Upper lobe of right lung (tissue), 1 donor: ENCODE data around the gene DCC. TPM values are rescaled to one million over a fixed set of nuclear protein-coding genes. Genes with fewer than 3 reads are reported as not detected.

ENCODE experiments used
- ATAC-seq: fragments of 200-7000 bp; cut with Tn5 transposase; one replicate; pipeline ENCODE4 v1.9.1; 2020; ENCODE audit warnings: mild to moderate bottlenecking, moderate library complexity
- DNase-seq: peaks from one replicate; pipeline ENCODE4 v3.0.0-alpha.2; 2020
- H3K27ac ChIP-seq: fragments of 200-600 bp; one replicate; pipeline ENCODE4 v1.8.0; 2022
- H3K27me3 ChIP-seq: fragments of 200-600 bp; one replicate; pipeline ENCODE4 v1.8.0; 2022; ENCODE audit warnings: mild to moderate bottlenecking
- H3K36me3 ChIP-seq: fragments of 200-600 bp; one replicate; pipeline ENCODE4 v1.8.0; 2022
- H3K4me1 ChIP-seq: fragments of 200-600 bp; one replicate; pipeline ENCODE4 v1.8.0; 2022
- H3K4me3 ChIP-seq: fragments of 200-600 bp; one replicate; pipeline ENCODE4 v1.8.0; 2022; ENCODE audit warnings: mild to moderate bottlenecking
- H3K9me3 ChIP-seq: fragments of 200-600 bp; one replicate; pipeline ENCODE4 v1.8.0; 2022
- intact Hi-C: fragments of 100-400 bp; cut with DNase I; formaldehyde crosslinking; loops from one replicate; pipeline ENCODE4 v1.11.0; 2022
- total RNA-seq: library from RNA; stranded (reverse); fragmentation: NEBNext Ultra II Directional; extraction: Animal tissue kit (Norgen Biotek cat#: 25700); gene quantifications from one replicate; pipeline ENCODE4 v1.2.1, GENCODE V29; 2021
- TF ChIP-seq, protein P1 (sequence below): fragments of 200-600 bp; IDR thresholded peaks from one replicate; pipeline ENCODE4 v1.8.0; 2022; ENCODE audit warnings: antibody characterized with exemption
- donor health status: DM: no; HTN: yes; CAD: no; lungs with severe emphysema.

Gene DCC
- total RNA-seq, 1 donor from 2014 or later: 7.1 TPM

GRCh38 chr18:53148123-53148522, 808.1 kb downstream of the DCC start:
- H3K4me3 ChIP-seq: no peak overlapping the region
- ATAC-seq: no peak
- H3K27ac ChIP-seq: no peak overlapping the region
- no peaks in the 10 kb centered on the region for H3K9me3 ChIP-seq
- intact Hi-C loops: no loop called here
- H3K4me1 ChIP-seq: no peaks in the 10 kb centered on the region
- H3K36me3 ChIP-seq: no peaks in the 10 kb centered on the region
- TF ChIP-seq, protein P1, sequence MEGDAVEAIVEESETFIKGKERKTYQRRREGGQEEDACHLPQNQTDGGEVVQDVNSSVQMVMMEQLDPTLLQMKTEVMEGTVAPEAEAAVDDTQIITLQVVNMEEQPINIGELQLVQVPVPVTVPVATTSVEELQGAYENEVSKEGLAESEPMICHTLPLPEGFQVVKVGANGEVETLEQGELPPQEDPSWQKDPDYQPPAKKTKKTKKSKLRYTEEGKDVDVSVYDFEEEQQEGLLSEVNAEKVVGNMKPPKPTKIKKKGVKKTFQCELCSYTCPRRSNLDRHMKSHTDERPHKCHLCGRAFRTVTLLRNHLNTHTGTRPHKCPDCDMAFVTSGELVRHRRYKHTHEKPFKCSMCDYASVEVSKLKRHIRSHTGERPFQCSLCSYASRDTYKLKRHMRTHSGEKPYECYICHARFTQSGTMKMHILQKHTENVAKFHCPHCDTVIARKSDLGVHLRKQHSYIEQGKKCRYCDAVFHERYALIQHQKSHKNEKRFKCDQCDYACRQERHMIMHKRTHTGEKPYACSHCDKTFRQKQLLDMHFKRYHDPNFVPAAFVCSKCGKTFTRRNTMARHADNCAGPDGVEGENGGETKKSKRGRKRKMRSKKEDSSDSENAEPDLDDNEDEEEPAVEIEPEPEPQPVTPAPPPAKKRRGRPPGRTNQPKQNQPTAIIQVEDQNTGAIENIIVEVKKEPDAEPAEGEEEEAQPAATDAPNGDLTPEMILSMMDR: no peak
- no peaks in the 10 kb centered on the region for H3K27me3 ChIP-seq
- no peak for DNase-seq

- TF ChIP-seq, protein P1: no peak
- no peaks in the 10 kb centered on the region for H3K27me3 ChIP-seq
- DNase-seq (no peak), ATAC-seq (no peak)
- intact Hi-C loops: no loop called here
- no peak overlapping the region for H3K4me3 ChIP-seq
- no peaks in the 10 kb centered on the region for H3K4me1 ChIP-seq
- no peaks in the 10 kb centered on the region for H3K36me3 ChIP-seq
- H3K27ac ChIP-seq: no peak overlapping the region
- H3K9me3 ChIP-seq: no peaks in the 10 kb centered on the region
Observed at GRCh38 chr18:53152476-53152875, 812.5 kb downstream of the DCC start.

GRCh38 chr18:53153281-53153680, 813.3 kb downstream of the DCC start:
- no peak for ATAC-seq
- TF ChIP-seq, protein P1: peak; percentile 38
- no peaks in the 10 kb centered on the region for H3K27me3 ChIP-seq
- no peak for DNase-seq
- no peaks in the 10 kb centered on the region for H3K4me1 ChIP-seq
- H3K36me3 ChIP-seq: no peaks in the 10 kb centered on the region
- intact Hi-C loops: no loop called here
- H3K4me3 ChIP-seq: no peak overlapping the region
- H3K27ac ChIP-seq: no peak overlapping the region
- no peaks in the 10 kb centered on the region for H3K9me3 ChIP-seq

DNA sequence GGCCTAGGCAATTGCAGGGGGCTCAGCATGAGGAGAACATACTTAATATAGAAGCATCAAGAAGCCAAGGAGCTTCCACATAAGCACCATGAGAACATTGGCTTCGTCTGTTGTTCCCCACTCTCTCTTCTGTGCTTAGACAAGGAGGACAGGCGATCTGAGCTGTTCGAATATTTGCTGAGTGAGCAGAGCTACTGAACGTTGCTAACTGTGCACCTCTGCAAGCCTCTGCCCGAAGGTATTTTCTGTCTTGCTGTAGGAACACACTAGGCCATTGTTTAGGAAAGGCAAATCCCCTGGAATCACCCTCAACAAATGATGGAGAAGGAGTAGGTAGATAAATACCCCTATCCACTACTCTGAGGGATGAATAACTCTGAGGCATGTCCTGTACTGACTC, 813.8 kb downstream of the DCC start:
- no peaks in the 10 kb centered on the region for H3K27me3 ChIP-seq
- no peaks in the 10 kb centered on the region for H3K36me3 ChIP-seq
- ATAC-seq (no peak), DNase-seq (no peak)
- TF ChIP-seq, protein P1: no peak
- intact Hi-C loops: no loop called here
- H3K27ac ChIP-seq: no peak overlapping the region
- no peak overlapping the region for H3K4me3 ChIP-seq
- H3K9me3 ChIP-seq: no peaks in the 10 kb centered on the region
- H3K4me1 ChIP-seq: no peaks in the 10 kb centered on the region

GRCh38 chr18:53165770-53166169, 825.8 kb downstream of the DCC start:
- Histone ChIP-seq H3K9me3 (no peaks in the 10 kb centered on the region), H3K4me1 (no peaks in the 10 kb centered on the region), H3K36me3 (no peaks in the 10 kb centered on the region), H3K4me3 (no peak overlapping the region), H3K27me3 (no peaks in the 10 kb centered on the region), H3K27ac (no peak overlapping the region)
- intact Hi-C loops: no loop called here
- ATAC-seq (no peak), DNase-seq (no peak)
- TF ChIP-seq, protein P1: no peak

GRCh38 chr18:53169346-53169745, 829.3 kb downstream of the DCC start:
- TF ChIP-seq, protein P1: no peak
- intact Hi-C loops: no loop called here
- Histone ChIP-seq H3K27ac (no peak overlapping the region), H3K9me3 (no peaks in the 10 kb centered on the region), H3K4me3 (no peak overlapping the region), H3K4me1 (no peaks in the 10 kb centered on the region), H3K36me3 (no peaks in the 10 kb centered on the region), H3K27me3 (no peaks in the 10 kb centered on the region)
- ATAC-seq (no peak), DNase-seq (no peak)
